ENCODE measurements around the gene EPB41L2.

DNA sequence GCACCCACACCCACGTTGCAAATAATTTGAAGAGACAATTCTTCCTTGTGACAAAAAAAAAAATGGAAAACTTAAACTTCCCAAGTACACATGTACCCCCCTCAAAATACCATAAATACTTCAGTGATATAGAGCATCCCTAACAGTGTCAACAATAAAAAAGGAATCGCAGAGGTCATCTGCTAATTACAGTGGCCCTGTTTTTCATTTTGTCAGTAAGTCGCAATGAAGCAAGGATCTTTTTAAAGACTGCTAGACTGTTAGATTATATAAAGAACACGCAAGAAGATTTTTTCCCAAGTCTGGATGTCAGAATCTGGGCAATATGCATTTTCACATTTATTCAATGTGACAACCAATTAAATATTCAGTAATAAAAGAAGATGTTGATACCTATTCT lies 93.9 kb downstream of the EPB41L2 start:
- TF ChIP-seq, protein P1, sequence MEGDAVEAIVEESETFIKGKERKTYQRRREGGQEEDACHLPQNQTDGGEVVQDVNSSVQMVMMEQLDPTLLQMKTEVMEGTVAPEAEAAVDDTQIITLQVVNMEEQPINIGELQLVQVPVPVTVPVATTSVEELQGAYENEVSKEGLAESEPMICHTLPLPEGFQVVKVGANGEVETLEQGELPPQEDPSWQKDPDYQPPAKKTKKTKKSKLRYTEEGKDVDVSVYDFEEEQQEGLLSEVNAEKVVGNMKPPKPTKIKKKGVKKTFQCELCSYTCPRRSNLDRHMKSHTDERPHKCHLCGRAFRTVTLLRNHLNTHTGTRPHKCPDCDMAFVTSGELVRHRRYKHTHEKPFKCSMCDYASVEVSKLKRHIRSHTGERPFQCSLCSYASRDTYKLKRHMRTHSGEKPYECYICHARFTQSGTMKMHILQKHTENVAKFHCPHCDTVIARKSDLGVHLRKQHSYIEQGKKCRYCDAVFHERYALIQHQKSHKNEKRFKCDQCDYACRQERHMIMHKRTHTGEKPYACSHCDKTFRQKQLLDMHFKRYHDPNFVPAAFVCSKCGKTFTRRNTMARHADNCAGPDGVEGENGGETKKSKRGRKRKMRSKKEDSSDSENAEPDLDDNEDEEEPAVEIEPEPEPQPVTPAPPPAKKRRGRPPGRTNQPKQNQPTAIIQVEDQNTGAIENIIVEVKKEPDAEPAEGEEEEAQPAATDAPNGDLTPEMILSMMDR (IDR thresholded peaks at IDR 0.05): no peak
- TF ChIP-seq POLR2A (IDR thresholded peaks at IDR 0.05): no peak
- no peak for TF ChIP-seq POLR2AphosphoS5 (IDR thresholded peaks at IDR 0.05)
- TF ChIP-seq EP300 (IDR thresholded peaks at IDR 0.05): no peak
